Glutamatergic neuron (in vitro differentiated cells): ENCODE data around the gene HMOX1. TPM values are rescaled to one million over a fixed set of nuclear protein-coding genes. Genes with fewer than 3 reads are reported as not detected.

Source experiments
- DNase-seq: peaks from one replicate; pipeline ENCODE4 v3.0.0; 2022
- H3K27ac Mint-ChIP-seq: one replicate; pipeline ENCODE4 v1.8.0; 2020; ENCODE audit warnings: mild to moderate bottlenecking, mixed read lengths, inconsistent platforms; ENCODE audit not compliant: unreplicated experiment
- H3K27me3 Mint-ChIP-seq: one replicate; pipeline ENCODE4 v1.8.0; 2020; ENCODE audit warnings: mild to moderate bottlenecking, moderate library complexity, mixed read lengths, inconsistent platforms; ENCODE audit not compliant: unreplicated experiment
- H3K36me3 Mint-ChIP-seq: one replicate; pipeline ENCODE4 v1.8.0; 2020; ENCODE audit warnings: mild to moderate bottlenecking, mixed read lengths, inconsistent platforms; ENCODE audit not compliant: unreplicated experiment
- H3K4me1 Mint-ChIP-seq: one replicate; pipeline ENCODE4 v1.8.0; 2020; ENCODE audit warnings: mild to moderate bottlenecking, low read depth, mixed read lengths, inconsistent platforms; ENCODE audit not compliant: unreplicated experiment
- H3K4me3 Mint-ChIP-seq: one replicate; pipeline ENCODE4 v1.8.0; 2020; ENCODE audit warnings: mild to moderate bottlenecking, mixed read lengths, inconsistent platforms; ENCODE audit not compliant: unreplicated experiment
- H3K9me3 Mint-ChIP-seq: one replicate; pipeline ENCODE4 v1.8.0; 2020; ENCODE audit warnings: mild to moderate bottlenecking, moderate library complexity, mixed read lengths, inconsistent platforms; ENCODE audit not compliant: unreplicated experiment
- CTCF ChIP-seq: fragments of 200-600 bp; sonication (generic); IDR thresholded peaks from one replicate; pipeline ENCODE4 v1.5.0; 2021; ENCODE audit not compliant: partially characterized antibody, unreplicated experiment
- total RNA-seq: library from RNA; stranded (reverse); fragmentation: NEBNext Ultra II Directional; extraction: Animal tissue kit (Norgen Biotek cat#: 25700); gene quantifications from one replicate; pipeline ENCODE4 v1.2.1, GENCODE V29; 2021; ENCODE audit not compliant: unreplicated experiment

The HMOX1 gene
- total RNA-seq, 1 donor from 2014 or later: 14.9 TPM

- Mint-ChIP-seq H3K4me1 (peaks cover 21% of the 10 kb centered on the region), H3K9me3 (peaks cover 13% of the 10 kb centered on the region), H3K4me3 (peak overlapping the region; percentile 72), H3K36me3 (no peaks in the 10 kb centered on the region), H3K27me3 (peaks cover 9% of the 10 kb centered on the region), H3K27ac (no peak overlapping the region)
- no peak for DNase-seq
- no peak for TF ChIP-seq CTCF
Measured at GRCh38 chr22:35379146-35379993, 1.5 kb upstream of the HMOX1 start.

GRCh38 chr22:35380013-35380412 lies 883 bp upstream of the HMOX1 start:
- peaks cover 21% of the 10 kb centered on the region for H3K4me1 Mint-ChIP-seq
- DNase-seq: no peak
- no peak overlapping the region for H3K27ac Mint-ChIP-seq
- H3K4me3 Mint-ChIP-seq: peak overlapping the region; percentile 72
- peaks cover 9% of the 10 kb centered on the region for H3K27me3 Mint-ChIP-seq
- TF ChIP-seq CTCF: no peak
- peaks cover 13% of the 10 kb centered on the region for H3K9me3 Mint-ChIP-seq
- H3K36me3 Mint-ChIP-seq: no peaks in the 10 kb centered on the region

GRCh38 chr22:35381424-35382009 lies 621 bp downstream of the HMOX1 start:
- Mint-ChIP-seq H3K4me1 (peaks cover 21% of the 10 kb centered on the region), H3K9me3 (peaks cover 13% of the 10 kb centered on the region)
- TF ChIP-seq CTCF: no peak

GRCh38 chr22:35383679-35384071 lies 2.8 kb downstream of the HMOX1 start:
- no peak overlapping the region for H3K27ac Mint-ChIP-seq
- peaks cover 4% of the 10 kb centered on the region for H3K9me3 Mint-ChIP-seq
- no peaks in the 10 kb centered on the region for H3K36me3 Mint-ChIP-seq
- peaks cover 9% of the 10 kb centered on the region for H3K4me1 Mint-ChIP-seq
- H3K4me3 Mint-ChIP-seq: no peak overlapping the region
- TF ChIP-seq CTCF: no peak
- no peak for DNase-seq
- H3K27me3 Mint-ChIP-seq: peaks cover 2% of the 10 kb centered on the region

More at GRCh38 chr22:35381424-35382009, 621 bp downstream of the HMOX1 start:
- no peaks in the 10 kb centered on the region for H3K36me3 Mint-ChIP-seq
- peaks cover 6% of the 10 kb centered on the region for H3K27me3 Mint-ChIP-seq
- peak overlapping the region; percentile 69 for H3K27ac Mint-ChIP-seq
- peak overlapping the region; percentile 85 for H3K4me3 Mint-ChIP-seq
- no peak for DNase-seq

- H3K27ac Mint-ChIP-seq: no peak overlapping the region
- peaks cover 9% of the 10 kb centered on the region for H3K4me1 Mint-ChIP-seq
- H3K27me3 Mint-ChIP-seq: peaks cover 2% of the 10 kb centered on the region
- DNase-seq: no peak
- H3K36me3 Mint-ChIP-seq: no peaks in the 10 kb centered on the region
- H3K9me3 Mint-ChIP-seq: peaks cover 4% of the 10 kb centered on the region
- H3K4me3 Mint-ChIP-seq: no peak overlapping the region
- no peak for TF ChIP-seq CTCF
Measured at GRCh38 chr22:35384527-35384926, 3.6 kb downstream of the HMOX1 start.
